Activated CD4-positive, CD25-positive, alpha-beta regulatory T cell (primary cell): Measurements from ENCODE around the gene DSG2.

Experiments
- DNase-seq, 4 experiments: peaks; one replicate each; lab custom pipeline; 2025; lab: John Stamatoyannopoulos, UW

DSG2 gene

GRCh38 chr18:31555971-31556747 is 58.2 kb downstream of the DSG2 start:
- DNase-seq, result no peak

- no peak for DNase-seq
Measured at GRCh38 chr18:31557446-31557845, 59.5 kb downstream of the DSG2 start.

- no peak for DNase-seq
Measured at GRCh38 chr18:31558567-31558966, 60.6 kb downstream of the DSG2 start.

- no peak for DNase-seq
Measured at GRCh38 chr18:31562726-31563125, 64.7 kb downstream of the DSG2 start.

- DNase-seq, result no peak
Measured at GRCh38 chr18:31563778-31564177, 65.8 kb downstream of the DSG2 start.

- DNase-seq, result no peak
Measured at GRCh38 chr18:31565345-31565744, 67.4 kb downstream of the DSG2 start.

GRCh38 chr18:31565782-31566512 is 68.0 kb downstream of the DSG2 start:
- no peak for DNase-seq

- no peak for DNase-seq
Measured at GRCh38 chr18:31566576-31567306, 68.8 kb downstream of the DSG2 start.

- DNase-seq, result no peak
Measured at GRCh38 chr18:31572368-31572767, 74.4 kb downstream of the DSG2 start.

- no peak for DNase-seq
Measured at GRCh38 chr18:31573051-31573450, 75.1 kb downstream of the DSG2 start.

- no peak for DNase-seq
Measured at GRCh38 chr18:31574359-31574758, 76.4 kb downstream of the DSG2 start.

- DNase-seq, result no peak
Measured at GRCh38 chr18:31575515-31576257, 77.7 kb downstream of the DSG2 start.

- no peak for DNase-seq
Measured at GRCh38 chr18:31576670-31577069, 78.7 kb downstream of the DSG2 start.

GRCh38 chr18:31577195-31577594 is 79.2 kb downstream of the DSG2 start:
- DNase-seq, result no peak

GRCh38 chr18:31578126-31578525 is 80.1 kb downstream of the DSG2 start:
- DNase-seq, result no peak

- DNase-seq, result no peak
Measured at GRCh38 chr18:31579375-31579774, 81.4 kb downstream of the DSG2 start.

GRCh38 chr18:31581498-31582197 is 83.7 kb downstream of the DSG2 start:
- DNase-seq, result no peak

GRCh38 chr18:31583185-31583854 is 85.3 kb downstream of the DSG2 start:
- no peak for DNase-seq

- DNase-seq, result no peak
Measured at GRCh38 chr18:31585991-31586390, 88.0 kb downstream of the DSG2 start.

GRCh38 chr18:31586616-31587015 is 88.6 kb downstream of the DSG2 start:
- no peak for DNase-seq

GRCh38 chr18:31587529-31587928 is 89.6 kb downstream of the DSG2 start:
- no peak for DNase-seq
